ENCODE results near the gene WDHD1.
"Not testable (repeated sequence)": the region's sequence is repeated elsewhere in the genome, so short reads cannot be mapped to it uniquely, and the experiment has no call there.

WDHD1 gene

DNA sequence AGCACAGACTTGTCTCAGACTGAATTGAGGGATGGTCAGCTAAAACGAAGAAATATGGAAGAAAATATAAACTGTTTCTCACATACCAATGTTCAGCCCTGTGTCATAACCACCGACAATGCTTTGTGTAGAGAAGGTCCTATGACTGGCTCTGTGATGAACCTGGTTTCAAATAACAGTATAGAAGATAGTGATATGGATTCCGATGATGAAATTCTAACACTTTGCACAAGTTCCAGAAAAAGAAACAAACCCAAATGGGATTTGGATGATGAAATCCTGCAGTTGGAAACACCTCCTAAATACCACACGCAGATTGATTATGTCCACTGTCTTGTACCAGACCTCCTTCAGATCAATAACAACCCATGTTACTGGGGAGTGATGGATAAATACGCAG is 16.6 kb upstream of the WDHD1 start:
- DNase-seq, result no peak

DNA sequence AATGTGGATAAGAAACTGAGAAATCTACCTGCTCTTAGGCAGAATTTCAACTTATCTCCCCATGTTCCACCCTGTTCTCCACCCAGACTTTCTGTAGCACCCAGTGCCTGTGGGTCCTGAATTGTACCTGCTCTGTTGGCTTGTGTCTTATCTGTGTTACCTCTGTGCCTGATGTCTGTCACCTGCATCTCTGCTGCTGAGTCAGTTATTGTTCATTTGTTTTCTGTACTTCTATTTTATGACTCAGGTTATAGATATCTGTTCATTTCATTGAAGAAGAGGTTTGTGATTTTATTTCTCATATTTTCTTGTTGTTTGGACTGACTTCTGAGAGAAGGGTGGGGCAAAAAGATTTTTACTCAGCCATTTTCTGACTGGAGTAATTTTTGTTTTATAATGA is 11.8 kb upstream of the WDHD1 start:
- no peak for DNase-seq

DNA sequence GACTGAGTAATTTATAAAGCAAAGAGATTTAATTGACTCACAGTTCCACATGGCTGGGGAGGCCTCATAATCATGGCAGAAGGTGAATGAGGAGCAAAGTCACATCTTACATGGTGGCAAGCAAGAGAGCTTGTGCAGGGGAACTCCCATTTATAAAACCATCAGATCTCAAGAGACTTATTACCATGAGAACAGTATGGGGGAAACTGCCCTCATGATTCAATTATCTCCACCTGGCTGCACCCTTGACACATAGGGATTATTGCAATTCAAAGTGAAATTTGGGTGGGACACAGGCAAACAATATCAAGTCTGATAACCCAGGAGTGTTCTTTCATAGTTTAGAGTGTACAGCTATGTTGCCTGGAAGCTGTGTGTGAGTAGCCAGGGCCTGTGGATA is 11.1 kb upstream of the WDHD1 start:
- not testable (repeated sequence) for DNase-seq

DNA sequence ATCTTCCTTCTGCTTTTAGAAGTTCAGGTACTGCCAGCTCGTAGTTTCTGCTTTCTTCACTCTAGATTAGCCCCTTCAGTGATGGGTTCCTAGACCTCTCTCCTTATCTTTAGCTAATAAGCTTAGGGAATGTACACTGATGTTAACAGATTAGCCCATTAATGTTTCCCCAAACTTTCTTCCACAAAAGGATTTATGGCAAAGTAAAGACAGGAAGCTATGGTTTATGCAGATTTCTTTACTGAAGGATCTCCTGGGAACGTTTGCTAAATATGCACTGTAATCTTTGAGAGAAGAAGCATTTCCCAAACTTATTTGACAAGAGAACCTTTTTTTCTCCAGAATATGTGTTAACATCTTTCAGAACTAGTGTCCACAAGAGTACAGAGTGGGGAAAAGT is 4.3 kb upstream of the WDHD1 start:
- DNase-seq, result no peak

DNA sequence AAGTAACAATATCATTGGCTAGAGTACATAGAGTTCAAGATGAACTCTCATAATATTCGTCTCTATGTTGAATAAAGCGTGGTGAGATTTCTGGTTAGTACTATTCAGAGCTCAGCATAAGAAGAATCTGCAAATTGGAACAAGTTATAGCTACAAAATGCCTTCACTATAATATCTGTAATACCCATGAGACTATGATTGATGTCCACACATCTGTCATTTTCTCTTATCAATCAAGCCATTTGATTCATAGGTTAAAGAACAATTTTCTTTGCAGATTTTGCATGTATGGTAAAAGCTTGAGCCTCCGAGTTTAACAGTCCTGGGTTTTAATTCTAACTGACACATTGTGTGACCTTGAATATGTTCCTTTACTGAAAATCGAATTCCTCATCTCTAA is 1.6 kb upstream of the WDHD1 start:
- DNase-seq, result no peak

DNA sequence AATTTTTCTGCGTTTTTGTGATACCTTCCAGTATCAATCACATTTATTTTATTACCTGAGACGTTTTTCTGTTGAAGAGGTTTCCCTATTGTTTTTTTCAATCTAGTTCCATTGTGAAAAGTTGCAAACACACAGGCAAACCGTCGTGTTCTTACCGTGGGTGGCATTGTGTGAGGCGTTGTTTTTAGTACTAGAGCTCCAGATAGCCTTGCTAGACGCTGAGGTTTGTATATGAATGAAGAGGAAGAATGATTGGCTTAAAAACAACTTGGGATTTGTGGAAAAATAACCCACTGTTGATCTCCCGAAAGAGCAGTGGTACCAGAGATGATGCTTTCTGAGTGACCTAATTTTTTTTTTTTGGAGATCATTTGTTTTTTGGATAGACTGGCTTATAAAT is 1.2 kb upstream of the WDHD1 start:
- DNase-seq, result no peak

DNA sequence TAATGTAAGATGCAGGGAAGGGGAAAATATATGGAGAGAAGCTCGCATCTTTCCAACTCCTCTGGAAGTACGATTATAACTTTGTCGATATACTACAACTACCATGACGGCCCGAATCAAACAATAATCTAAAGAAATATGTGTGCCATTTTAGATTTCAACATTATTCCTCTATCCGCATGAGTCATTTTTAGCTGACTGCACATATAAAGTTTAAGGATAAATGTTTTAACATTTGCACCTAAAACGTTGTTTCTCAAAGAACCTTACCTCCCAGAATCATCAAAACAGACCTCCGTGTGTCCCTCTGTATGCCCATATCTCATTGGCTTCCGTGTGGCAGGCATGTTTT is 482 bp downstream of the WDHD1 start:
- DNase-seq, result no peak

DNA sequence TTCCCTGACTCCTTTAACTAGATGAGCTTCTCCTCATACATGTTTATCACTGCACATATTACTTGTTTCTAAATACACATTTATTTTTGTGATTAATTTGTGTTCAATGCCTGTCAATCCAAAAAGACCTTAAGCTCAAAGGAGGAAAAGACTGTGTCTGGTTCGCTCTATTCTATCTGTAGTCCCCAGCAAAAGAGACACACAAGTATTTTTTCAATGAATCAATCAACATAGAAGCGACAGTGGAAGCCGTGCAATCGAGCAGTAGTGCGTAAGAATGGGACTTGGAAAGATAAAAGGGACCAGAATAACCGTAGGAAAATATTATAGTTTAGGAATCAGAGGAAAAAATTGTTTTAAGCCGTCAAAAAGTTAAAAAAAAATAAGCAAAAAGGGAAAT is 951 bp downstream of the WDHD1 start:
- DNase-seq, result no peak

DNA sequence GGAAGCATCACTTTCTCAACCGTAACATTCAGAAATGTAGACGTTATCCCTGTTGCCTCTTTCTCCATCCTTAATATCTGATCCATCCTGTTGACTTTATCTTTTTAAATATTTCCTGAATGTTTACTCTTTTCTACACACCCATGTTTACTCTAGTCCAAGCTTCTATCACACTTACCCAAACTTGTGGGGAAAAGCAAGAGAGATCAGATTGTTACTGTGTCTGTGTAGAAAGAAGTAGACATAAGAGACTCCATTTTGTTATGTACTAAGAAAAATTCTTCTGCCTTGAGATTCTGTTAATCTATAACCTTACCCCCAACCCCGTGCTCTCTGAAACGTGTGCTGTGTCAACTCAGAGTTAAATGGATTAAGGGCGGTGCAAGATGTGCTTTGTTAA is 2.5 kb downstream of the WDHD1 start:
- DNase-seq, result not testable (repeated sequence)

DNA sequence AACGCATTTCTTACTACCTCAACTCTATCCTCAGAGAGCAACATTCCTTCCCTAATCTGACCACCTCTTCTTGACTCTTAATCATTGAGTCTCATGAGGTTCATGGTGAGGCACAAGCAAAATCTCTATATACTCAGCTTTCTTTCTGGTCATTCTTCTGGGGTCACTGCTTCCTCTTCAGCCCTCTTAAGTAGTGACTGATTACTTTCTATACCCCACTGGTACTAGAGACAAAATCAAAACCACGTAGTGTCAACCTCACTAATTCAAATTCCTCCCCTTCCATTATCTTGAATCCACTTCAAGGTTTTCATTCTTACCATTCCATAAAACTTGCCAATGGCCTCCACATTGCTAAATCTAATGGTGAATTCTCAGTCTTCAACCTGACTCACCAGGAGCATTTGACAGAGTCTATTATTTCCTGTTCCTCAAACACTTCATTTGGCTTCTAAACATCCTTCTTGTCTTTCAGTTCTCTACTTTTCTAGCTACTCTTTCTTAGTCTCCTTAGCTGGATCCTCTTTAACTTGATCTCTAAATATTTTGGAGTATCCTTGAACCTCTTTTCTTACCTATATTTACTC is 6.8 kb downstream of the WDHD1 start:
- no peak for DNase-seq

DNA sequence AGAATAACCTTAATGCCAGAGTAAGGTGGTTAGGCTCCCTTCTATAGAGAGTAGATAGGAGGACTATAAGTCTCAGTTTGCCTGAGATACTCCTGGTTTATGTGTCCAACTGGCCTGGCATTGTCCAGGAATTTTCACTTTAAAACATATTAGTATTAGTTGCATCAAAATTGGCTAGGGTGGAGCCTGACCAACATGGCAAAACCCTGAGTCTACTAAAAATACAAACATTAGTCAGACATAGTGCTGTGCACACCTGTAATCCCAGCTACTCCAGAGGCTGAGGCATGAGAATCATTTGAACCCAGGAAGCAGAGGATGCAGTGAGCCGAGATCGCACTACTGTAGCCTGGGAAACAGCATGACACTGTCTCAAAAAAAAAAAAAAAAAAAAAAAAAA is 11.9 kb downstream of the WDHD1 start:
- DNase-seq, result no peak

DNA sequence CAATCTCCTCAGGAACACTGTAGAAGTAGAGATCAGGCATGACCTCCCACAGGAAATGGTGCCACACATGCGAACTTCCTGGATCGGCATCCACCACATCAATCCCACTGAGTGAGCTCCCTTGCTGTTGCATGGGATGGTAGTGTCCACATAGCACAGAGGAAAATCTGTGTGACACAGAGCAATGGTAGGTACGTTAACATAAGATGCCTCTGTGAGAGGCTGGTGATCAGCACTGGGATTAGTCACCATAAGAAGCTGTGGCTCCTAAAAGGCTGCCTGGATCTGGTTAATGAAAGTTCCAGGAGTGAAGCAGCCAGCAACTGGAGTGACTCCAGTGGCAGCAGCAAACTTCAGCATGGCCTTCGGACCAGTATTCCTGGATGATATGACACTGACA is 21.8 kb downstream of the WDHD1 start:
- DNase-seq, result no peak

DNA sequence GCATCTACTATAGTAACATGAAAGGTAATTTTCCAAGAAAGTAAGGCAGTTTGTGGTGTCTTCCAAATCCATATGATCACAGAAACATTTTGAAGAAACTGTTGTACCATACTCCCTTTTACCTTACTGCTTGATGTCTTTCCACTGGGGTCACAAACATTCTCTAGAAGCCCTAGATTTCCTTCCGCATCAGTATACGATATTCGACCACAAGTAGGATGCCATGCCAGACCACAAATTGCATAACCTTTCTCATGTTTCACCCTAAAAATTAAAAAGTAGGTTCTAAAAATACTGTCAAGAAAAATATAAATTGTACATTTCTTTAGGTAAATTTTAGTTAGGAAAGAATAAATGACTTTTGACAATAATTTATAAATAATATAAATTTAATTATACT is 26.5 kb downstream of the WDHD1 start:
- DNase-seq, result no peak

DNA sequence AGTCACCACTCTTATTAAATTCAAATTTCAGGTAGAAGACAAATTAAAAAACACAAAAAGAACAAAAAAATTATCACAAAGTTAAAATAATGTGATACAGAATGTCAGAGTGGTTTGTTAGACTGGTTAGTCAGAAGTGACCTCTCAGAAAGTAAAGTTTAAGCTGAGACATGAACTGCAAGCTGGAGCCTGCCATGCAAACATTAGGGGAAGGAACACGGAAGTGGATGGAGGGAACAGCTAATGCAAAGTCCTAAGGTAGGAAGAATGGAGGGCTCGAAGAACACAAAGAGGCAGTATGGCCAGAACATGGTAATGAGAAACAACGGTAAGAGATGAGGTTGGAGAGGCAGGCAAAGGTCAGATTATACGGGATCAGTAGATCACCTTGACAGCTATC is 41.7 kb downstream of the WDHD1 start:
- no peak for DNase-seq

DNA sequence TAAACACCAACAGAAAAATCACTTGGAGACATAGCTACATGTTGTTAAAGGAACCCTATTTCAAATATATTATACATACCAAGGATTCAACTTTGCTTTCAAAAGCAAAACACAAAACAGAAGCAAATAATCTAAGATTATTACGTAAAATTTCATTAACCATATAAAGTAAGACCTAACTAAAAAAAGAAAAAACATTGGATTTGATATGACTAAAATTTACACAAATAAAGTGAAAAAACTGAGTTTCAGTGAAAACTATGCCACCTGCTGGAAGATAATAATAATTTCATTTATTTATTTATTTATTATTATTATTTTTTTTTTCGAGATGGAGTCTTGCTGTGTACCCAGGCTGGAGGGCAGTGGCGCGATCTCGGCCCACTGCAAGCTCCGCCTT is 45.2 kb downstream of the WDHD1 start:
- no peak for DNase-seq

DNA sequence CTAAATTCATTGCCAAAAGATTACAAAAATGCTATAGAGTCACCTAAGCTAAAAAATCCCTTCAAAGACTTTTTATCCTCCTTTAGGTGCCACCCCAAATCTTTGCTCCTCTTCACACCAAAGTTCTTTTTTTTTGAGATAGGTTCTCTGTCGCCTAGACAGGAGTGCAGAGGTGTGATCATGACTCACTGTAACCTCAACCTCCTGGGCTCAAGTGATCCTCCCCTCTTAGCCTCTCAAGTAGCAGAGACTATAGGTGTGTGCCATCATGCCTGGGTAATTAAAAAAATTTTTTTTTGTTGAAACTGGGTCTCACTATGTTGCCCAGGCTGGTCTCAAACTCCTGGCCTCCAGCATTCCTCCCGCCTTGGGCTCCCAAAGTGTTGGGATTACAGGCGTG is 47.9 kb downstream of the WDHD1 start:
- DNase-seq, result no peak

DNA sequence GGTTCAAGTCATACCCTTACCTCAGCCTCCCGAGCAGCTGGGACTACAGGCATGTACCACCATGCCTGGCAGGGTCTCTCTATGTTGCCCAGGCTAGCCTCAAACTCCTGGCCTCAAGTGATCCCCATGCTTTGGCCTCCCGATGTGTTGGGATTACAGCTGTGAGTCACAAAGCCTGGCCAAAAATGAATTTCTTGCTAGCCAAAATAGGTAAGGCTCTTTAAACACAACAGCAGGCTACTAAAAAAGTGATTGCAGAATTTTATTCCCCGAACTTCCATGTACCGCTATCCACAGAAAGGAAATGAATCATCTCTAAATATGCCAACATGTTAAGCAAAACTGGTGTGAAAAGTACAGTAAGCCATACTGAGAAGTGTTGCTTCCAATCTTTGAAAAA is 50.6 kb downstream of the WDHD1 start:
- DNase-seq, result no peak

DNA sequence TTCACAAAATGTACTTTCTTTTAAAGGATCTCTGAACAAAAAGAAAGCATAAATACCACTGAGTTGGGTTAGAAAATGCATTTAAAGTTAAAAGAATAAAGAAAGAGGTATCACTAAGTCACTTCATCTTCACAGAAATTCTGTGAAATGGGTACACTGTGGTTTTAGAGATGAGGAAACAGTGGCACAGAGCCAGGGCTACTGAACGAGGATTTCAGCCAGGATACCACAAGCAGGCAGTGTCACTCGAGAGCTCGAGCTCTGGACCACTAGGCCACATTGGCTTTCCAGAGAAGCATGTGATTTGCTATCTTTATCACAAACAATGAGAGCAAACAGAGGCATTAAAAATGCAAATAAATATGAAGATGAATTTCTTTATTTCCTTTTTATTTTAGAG is 51.0 kb downstream of the WDHD1 start:
- no peak for DNase-seq

DNA sequence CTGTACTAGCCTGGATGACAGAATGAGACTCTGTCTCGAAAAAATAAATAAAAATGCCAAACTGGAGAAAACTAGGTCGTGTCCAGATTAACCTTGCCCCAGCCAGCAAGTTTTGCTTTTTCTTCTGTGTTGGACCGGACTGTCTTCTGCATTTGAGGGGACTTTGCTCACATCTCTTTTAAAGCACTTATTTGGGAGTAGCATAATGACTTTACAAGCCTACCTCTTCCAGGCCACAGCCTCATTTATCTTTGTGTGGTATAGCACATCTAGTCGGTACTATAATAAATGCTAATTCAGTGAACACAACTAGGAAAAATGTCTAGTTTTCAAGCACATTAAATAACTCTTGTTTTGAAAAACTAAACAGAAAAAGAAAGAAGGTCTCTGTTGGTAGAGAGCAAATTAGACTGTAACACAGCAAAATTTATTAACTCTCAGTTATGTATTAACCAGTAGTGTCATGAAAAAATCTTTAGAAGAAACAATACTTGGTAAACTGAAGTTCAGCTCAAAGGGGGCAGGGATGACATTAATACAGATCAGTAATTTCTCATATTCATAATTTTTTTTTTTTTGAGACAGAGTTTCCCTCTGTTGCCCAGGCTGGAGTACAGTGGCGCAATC is 52.0 kb downstream of the WDHD1 start:
- DNase-seq, result no peak

DNA sequence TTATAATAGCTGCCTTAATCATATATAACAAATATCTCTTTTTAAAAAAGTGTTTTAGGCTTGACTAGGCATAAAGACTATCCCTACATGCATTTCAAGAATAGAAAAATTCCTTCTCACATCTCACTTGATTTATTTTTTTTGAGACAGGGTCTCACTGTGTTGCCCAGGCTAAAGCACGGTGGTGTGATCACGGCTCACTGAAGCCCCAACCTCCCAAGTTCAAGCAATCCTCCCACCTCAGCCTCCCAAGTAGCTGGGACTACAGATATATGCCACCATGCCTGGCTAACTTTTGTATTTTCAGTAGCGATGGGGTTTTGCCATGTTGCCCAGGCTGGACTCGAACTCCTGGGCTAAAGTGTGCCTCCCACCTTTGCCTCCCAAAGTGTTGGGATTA is 59.4 kb downstream of the WDHD1 start:
- DNase-seq, result no peak

DNA sequence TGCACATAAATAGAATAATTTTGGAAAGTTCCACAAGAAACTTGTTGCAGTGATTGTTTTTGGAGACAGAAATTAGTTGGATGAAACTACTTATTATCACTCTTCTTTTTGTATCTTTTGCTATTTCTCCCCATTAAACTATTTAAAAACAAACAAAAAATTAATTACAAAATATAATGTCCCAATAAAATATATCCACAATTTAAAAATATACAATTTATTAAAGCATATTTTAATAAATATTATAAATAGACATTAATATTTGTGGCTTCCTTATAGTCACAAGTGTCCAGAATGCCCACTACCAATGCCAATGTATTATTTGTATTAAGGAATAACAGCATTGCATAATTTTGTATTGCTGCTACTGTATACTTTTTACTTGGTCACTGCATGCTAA is 71.8 kb downstream of the WDHD1 start:
- DNase-seq, result no peak

DNA sequence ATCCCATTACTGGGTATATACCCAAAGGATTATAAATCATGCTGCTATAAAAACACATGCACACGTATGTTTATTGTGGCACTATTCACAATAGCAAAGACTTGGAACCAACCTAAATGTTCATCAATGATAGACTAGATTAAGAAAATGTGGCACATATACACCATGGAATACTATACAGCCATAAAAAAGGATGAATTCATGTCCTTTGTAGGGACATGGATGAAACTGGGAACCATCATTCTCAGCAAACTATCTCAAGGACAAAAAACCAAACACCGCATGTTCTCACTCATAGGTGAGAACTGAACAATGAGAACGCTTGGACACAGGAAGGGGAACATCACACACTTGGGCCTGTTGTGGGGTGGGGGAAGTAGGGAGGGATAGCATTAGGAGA is 73.3 kb downstream of the WDHD1 start:
- not testable (repeated sequence) for DNase-seq

DNA sequence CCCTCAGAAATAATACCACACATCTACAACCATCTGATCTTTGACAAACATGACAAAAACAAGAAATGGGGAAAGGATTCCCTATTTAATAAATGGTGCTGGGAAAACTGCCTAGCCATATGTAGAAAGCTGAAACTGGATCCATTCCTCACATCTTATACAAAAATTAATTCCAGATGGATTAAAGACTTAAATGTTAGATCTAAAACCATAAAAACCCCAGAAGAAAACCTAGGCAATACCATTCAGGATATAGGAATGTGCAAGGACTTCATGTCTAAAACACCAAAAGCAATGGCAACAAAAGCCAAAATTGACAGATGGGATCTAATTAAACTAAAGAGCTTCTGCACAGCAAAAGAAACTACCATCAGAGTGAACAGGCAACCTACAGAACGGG is 74.1 kb downstream of the WDHD1 start:
- not testable (repeated sequence) for DNase-seq

DNA sequence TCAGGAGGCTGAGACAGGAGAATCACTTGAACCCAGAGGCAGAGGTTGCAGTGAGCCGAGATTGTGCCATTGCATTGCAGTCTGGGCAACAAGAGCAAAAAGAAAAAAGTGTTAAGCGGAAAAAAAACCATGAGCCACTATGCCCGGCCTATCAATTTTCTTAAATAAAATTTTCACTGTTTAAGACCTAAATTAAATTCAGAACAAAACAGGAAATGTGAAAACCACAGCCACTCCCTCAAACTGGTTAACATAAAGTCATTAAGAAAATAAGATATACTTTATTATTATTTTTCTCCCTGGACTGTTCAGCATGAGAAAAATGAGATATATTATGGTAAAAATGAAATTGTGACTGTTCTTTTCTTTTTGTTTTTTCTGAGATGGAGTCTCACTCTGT is 79.7 kb downstream of the WDHD1 start:
- DNase-seq, result no peak

DNA sequence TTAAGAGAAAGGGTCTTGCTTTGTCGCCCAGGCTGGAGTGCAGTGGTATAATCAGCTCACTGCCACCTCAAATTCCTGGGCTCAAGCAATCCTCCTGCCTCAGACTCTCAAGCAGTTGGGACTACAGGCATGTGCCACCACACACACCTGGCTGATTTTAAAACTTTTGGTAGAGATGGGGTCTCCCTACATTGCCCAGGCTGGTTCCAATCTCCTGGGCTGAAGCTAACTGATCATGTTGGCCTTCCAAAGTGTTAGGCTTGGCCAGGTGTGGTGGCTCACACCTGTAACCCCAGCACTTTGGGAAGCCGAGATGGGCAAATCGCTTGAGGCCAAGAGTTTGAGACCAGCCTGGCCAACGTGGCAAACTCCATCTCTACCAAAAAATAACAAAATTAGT is 80.4 kb downstream of the WDHD1 start:
- DNase-seq, result no peak
